GM12878 (cell line): ENCODE results near the gene LCE2D. TPM values are rescaled to one million over a fixed set of nuclear protein-coding genes. Genes with fewer than 3 reads are reported as not detected.
A peak's percentile ranks its signal among the peaks of the same experiment; 100 is the strongest.

Experiments
- ATAC-seq: fragments of 200-7000 bp; cut with Tn5 transposase; 3 replicates; pipeline ENCODE4 v1.9.1; 2020; ENCODE audit warnings: mild to moderate bottlenecking, moderate library complexity
- BruUV-seq: library from RNA; stranded (reverse); fragments of 400-500 nt; replicated peaks from 2 replicates; lab custom pipeline; 2021; lab: Mats Ljungman, UMichigan
- CTCF ChIA-PET: fragments of 300-600 bp; sonication (Branson Sonifier 250); formaldehyde crosslinking; extraction: SDS; loops from one replicate; lab custom pipeline; 2021; ENCODE audit warnings: inconsistent platforms; lab: Yijun Ruan, JAX
- POLR2A ChIA-PET: fragments of 350-600 bp; formaldehyde crosslinking; extraction: SDS; loops from one replicate; lab custom pipeline; 2021; ENCODE audit warnings: inconsistent platforms; lab: Charles Lee
- RAD21 ChIA-PET: fragments of 300-600 bp; sonication (Branson Sonifier 250); formaldehyde crosslinking; loops from one replicate; lab custom pipeline; 2023; ENCODE audit warnings: antibody characterized with exemption; ENCODE audit not compliant: unreplicated experiment; lab: Charles Lee
- SMC1A ChIA-PET: fragments of 300-600 bp; sonication (Branson Sonifier 250); formaldehyde crosslinking; loops from one replicate; lab custom pipeline; 2023; ENCODE audit not compliant: unreplicated experiment, uncharacterized antibody; lab: Charles Lee
- DNase-seq: peaks from one replicate; pipeline ENCODE4 v3.0.0-alpha.2; 2011; ENCODE audit warnings: low read depth, low spot score
- FAIRE-seq: peaks from 3 replicates; lab custom pipeline; 2011; peaks lifted over from hg19 to GRCh38; lab: Jason Lieb, UNC
- H2AFZ ChIP-seq: 2 replicates; pipeline ENCODE4 v1.6.0; 2011; ENCODE audit warnings: low read depth, low read length, control low read depth; ENCODE audit not compliant: control insufficient read depth
- H3K27ac ChIP-seq: 2 replicates; pipeline ENCODE4 v1.5.1; 2011; ENCODE audit warnings: control low read depth; ENCODE audit not compliant: control insufficient read depth, insufficient read depth
- H3K27me3 ChIP-seq, 2 experiments: replicated peaks in 1 of 2; 2 replicates each; pipeline versions ENCODE4 v1.6.0 to v1.6.1; 2011; ENCODE audit warnings: low read length in 1 of 2; ENCODE audit not compliant: control insufficient read depth in 2 of 2, insufficient read depth in 2 of 2
- H3K36me3 ChIP-seq, 2 experiments: 2 replicates each; pipeline ENCODE4 v1.5.1; 2011; ENCODE audit warnings: low read length in 1 of 2; ENCODE audit not compliant: control insufficient read depth in 2 of 2, insufficient read depth in 2 of 2
- H3K4me1 ChIP-seq: 2 replicates; pipeline ENCODE4 v1.6.1; 2011; ENCODE audit warnings: mild to moderate bottlenecking, low read length, moderate library complexity, mixed read lengths; ENCODE audit not compliant: control insufficient read depth, insufficient read depth
- H3K4me2 ChIP-seq: 2 replicates; pipeline ENCODE4 v1.6.0; 2011; ENCODE audit warnings: control low read depth; ENCODE audit not compliant: control insufficient read depth, insufficient read depth
- H3K4me3 ChIP-seq: fragments of 200-600 bp; sonication (generic); 2 replicates; pipeline ENCODE4 v1.5.1; 2016
- H3K79me2 ChIP-seq: 2 replicates; pipeline ENCODE4 v1.6.0; 2011; ENCODE audit warnings: low read length; ENCODE audit not compliant: control insufficient read depth, insufficient read depth
- H3K9ac ChIP-seq: 2 replicates; pipeline ENCODE4 v1.8.0; 2011; ENCODE audit warnings: low read length, control low read depth, mixed read lengths; ENCODE audit not compliant: control insufficient read depth, insufficient read depth
- H3K9me3 ChIP-seq: replicated peaks from 3 replicates; pipeline ENCODE4 v1.5.1; 2011; ENCODE audit warnings: mild to moderate bottlenecking, low read length; ENCODE audit not compliant: control insufficient read depth, insufficient read depth
- H4K20me1 ChIP-seq: 2 replicates; pipeline ENCODE4 v1.6.0; 2011; ENCODE audit not compliant: control insufficient read depth, insufficient read depth
- BCL11A ChIP-seq: IDR thresholded peaks from 2 replicates; pipeline ENCODE4 v1.6.1; 2011; ENCODE audit warnings: low read depth, low read length
- CEBPB ChIP-seq, 2 experiments: fragments of 150-350 bp in 1 of 2; IDR thresholded peaks; 2 replicates each; pipeline ENCODE4 v1.6.1; 2012 to 2014; ENCODE audit warnings: low read depth in 2 of 2, low read length in 2 of 2, borderline replicate concordance in 1 of 2, inconsistent platforms in 1 of 2
- CTCF ChIP-seq, 3 experiments: IDR thresholded peaks in 2 of 3; conservative IDR thresholded peaks in 1 of 3; 2 replicates each; pipeline ENCODE4 v1.5.1; 2011; ENCODE audit warnings: low read depth in 3 of 3, low read length in 3 of 3, mild to moderate bottlenecking in 3 of 3, control low read depth in 2 of 3, moderate library complexity in 2 of 3, inconsistent platforms in 1 of 3, mixed read lengths in 1 of 3; ENCODE audit not compliant: control insufficient read depth in 2 of 3, insufficient read depth in 1 of 3; ENCODE audit errors: extremely low read depth in 1 of 3
- IRF3 ChIP-seq: fragments of 450-650 bp; IDR thresholded peaks from 2 replicates; pipeline ENCODE4 v1.6.1; 2014; ENCODE audit warnings: mild to moderate bottlenecking
- MEF2B ChIP-seq: fragments of 450-650 bp; IDR thresholded peaks from 2 replicates; pipeline ENCODE4 v1.6.1; 2018; ENCODE audit warnings: mild to moderate bottlenecking, moderate library complexity; ENCODE audit not compliant: partially characterized antibody, poor library complexity, severe bottlenecking
- MTA3 ChIP-seq: IDR thresholded peaks from 2 replicates; pipeline ENCODE4 v1.6.1; 2012; ENCODE audit warnings: low read length, inconsistent platforms, borderline replicate concordance
- PKNOX1 ChIP-seq: fragments of 450-650 bp; IDR thresholded peaks from 2 replicates; pipeline ENCODE4 v1.6.1; 2016; ENCODE audit warnings: mild to moderate bottlenecking
- RAD21 ChIP-seq: IDR thresholded peaks from 2 replicates; pipeline ENCODE4 v1.6.1; 2011; ENCODE audit warnings: mild to moderate bottlenecking, low read depth, low read length, moderate library complexity; ENCODE audit not compliant: insufficient read depth
- REST ChIP-seq: IDR thresholded peaks from 2 replicates; pipeline ENCODE4 v1.6.1; 2012; ENCODE audit warnings: mild to moderate bottlenecking, low read depth, low read length
- SMC3 ChIP-seq: IDR thresholded peaks from 2 replicates; pipeline ENCODE4 v1.6.1; 2011; ENCODE audit warnings: low read length, improper control_type of control experiment, borderline replicate concordance
- ZNF384 ChIP-seq: IDR thresholded peaks from 2 replicates; pipeline ENCODE4 v1.6.1; 2012; ENCODE audit warnings: low read depth, mild to moderate bottlenecking, low read length, improper control_type of control experiment, borderline replicate concordance
- WGBS: methylation state at CpG from one replicate; pipeline ENCODE4 v1.1.6; 2016; ENCODE audit warnings: low lambda C conversion rate; ENCODE audit not compliant: insufficient replicate concordance, insufficient coverage; ENCODE audit errors: missing lambda C conversion rate; 5-methylcytosine and 5-hydroxymethylcytosine counted together
- in situ Hi-C: fragments of 300-500 bp; cut with MboI; formaldehyde crosslinking; loops from 9 replicates; pipeline ENCODE4 v1.14.3; 2018; ENCODE audit warnings: mixed read lengths
- intact Hi-C: fragments of 100-400 bp; cut with micrococcal nuclease; formaldehyde crosslinking; loops from one replicate; pipeline ENCODE4 v1.14.2; 2022; ENCODE audit not compliant: unreplicated experiment
- polyA plus RNA-seq, 11 experiments: library from polyadenylated mRNA; depleted of rRNA in 4 of 11; unstranded in 6 of 11; stranded (reverse) in 5 of 11; fragments of >200 nt; fragmentation: Nextera tagmentation in 4 of 11; fragmentation: Illumina TruSeq in 1 of 11; extraction: Ambion mirVana in 4 of 11; extraction: Trizol in 1 of 11; gene quantifications; 1 replicate in 1 of 11; 2 replicates in 10 of 11; pipeline versions ENCODE4 v1.2.1 to v1.2.3, GENCODE V29; 2011 to 2016; ENCODE audit warnings: inconsistent platforms in 2 of 11, missing spikeins in 2 of 11, low read depth in 1 of 11
- total RNA-seq, 4 experiments: library from RNA; depleted of rRNA in 3 of 4; stranded (reverse); fragments of >200 nt in 3 of 4; fragmentation: Illumina TruSeq in 1 of 4; extraction: Trizol in 1 of 4; gene quantifications; 2 replicates each; pipeline versions ENCODE4 v1.2.1 to v1.2.3, GENCODE V29; 2013 to 2021

LCE2D gene
- total and polyA plus RNA-seq, 10 of the 15 experiments (the other 5 are each of a cell fraction or from before 2014, with no cell fraction given): not detected

- TF ChIP-seq REST: no peak
- TF ChIP-seq BCL11A: no peak
- TF ChIP-seq, all 136 proteins: peak for 0
Measured at GRCh38 chr1:152646656-152647055, 16.5 kb upstream of the LCE2D start (continued).

- H3K79me2 ChIP-seq: no peaks in the 10 kb centered on the region
- H3K4me1 ChIP-seq: no peaks in the 10 kb centered on the region
- SMC1A ChIA-PET: interaction anchor here (0.7 to 2.5 kb wide), 7 partner anchors 11 to 635 kb away, joined by 3 to 19 read pairs (median 5); no protein-coding TSS in a partner anchor
- no peaks in the 10 kb centered on the region for H3K9me3 ChIP-seq
- no peak overlapping the region for H2AFZ ChIP-seq
- no TSS peak for BruUV-seq
- peak; percentile 93 for ATAC-seq
- H3K4me2 ChIP-seq: no peak overlapping the region
- no peaks in the 10 kb centered on the region for H3K36me3 ChIP-seq
- H3K27ac ChIP-seq: no peak overlapping the region
- POLR2A ChIA-PET: no interaction called here
- peaks cover 0 to 9% of the 10 kb centered on the region in 2 experiments; a peak in 2 of 4 replicates for H3K27me3 ChIP-seq
- H4K20me1 ChIP-seq: no peaks in the 10 kb centered on the region
- CTCF ChIA-PET: interaction anchor here (0.6 to 5.4 kb wide), 15 partner anchors 9 to 613 kb away, joined by 3 to 25 read pairs (median 5); partner anchors contain the start of gene LCE2D
- RAD21 ChIA-PET: interaction anchor here (0.7 to 2.7 kb wide), 6 partner anchors 11 to 580 kb away, joined by 3 to 18 read pairs (median 6); no protein-coding TSS in a partner anchor
- 21% methylated on average over 10 of the region's 10 CpGs for WGBS
- FAIRE-seq: peak; percentile 90
- H3K4me3 ChIP-seq: no peak overlapping the region
- DNase-seq: no peak
- TF ChIP-seq PKNOX1 (no peak), MTA3 (no peak), RAD21 (peak; percentile 77), ZNF384 (peak; percentile 76), CTCF (IDR thresholded peaks at IDR 0.05 in 2 of 3, conservative IDR thresholded peaks at IDR 0.05 in 1 of 3; ENCODE audit: control insufficient read depth in 2 of 3, extremely low read depth in 1 of 3, insufficient read depth in 1 of 3, low read depth in 3 of 3, low read length in 3 of 3) (peak; percentile 68 to 84 (median 80)), CEBPB (IDR thresholded peaks at IDR 0.05; ENCODE audit: borderline replicate concordance in 1 of 2, low read depth in 2 of 2, low read length in 2 of 2) (no peak), MEF2B (no peak), IRF3 (no peak), SMC3 (peak; percentile 65)
- intact Hi-C loops (loop anchor here (2.0 to 10.0 kb wide), 5 partner anchors 217 to 623 kb away; no protein-coding TSS in a partner anchor), in situ Hi-C loops (loop anchor here (10.0 kb wide), 1 partner anchor 571 kb away; no protein-coding TSS in a partner anchor)
- no peak overlapping the region for H3K9ac ChIP-seq
Measured at GRCh38 chr1:152654110-152654509, 9.1 kb upstream of the LCE2D start.
